Measurements from ENCODE around the gene DHX15.

DNA sequence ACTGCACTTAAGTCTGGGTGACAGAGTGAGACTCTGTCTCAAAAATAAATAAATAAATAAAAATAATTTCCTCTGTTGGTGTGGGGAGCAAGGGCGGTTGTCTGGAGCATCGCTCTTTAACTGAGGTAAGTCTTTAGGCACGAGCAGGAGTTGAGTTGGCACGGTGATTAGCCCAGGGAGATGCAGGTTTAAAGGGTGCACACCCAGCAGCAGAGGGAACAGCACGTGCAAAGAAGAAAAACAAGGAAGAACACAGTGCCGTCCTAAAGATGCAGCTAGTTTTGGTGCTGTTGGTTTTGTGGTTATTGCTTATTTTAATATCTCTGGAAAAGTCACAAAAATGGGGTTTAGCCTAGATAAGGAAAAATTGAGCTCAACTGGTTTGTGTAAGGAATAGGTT is 87.8 kb downstream of the DHX15 start:
- TF ChIP-seq KDM3A (CRISPR knock-in tag; IDR thresholded peaks at IDR 0.05; ENCODE audit: low read depth) (no peak), PHB2 (IDR thresholded peaks at IDR 0.05; ENCODE audit: partially characterized antibody) (no peak), ZNF253 (CRISPR knock-in tag; IDR thresholded peaks at IDR 0.05; ENCODE audit: borderline replicate concordance) (no peak)

All from HepG2 (cell line).